ENCODE data around the gene FLT3LG.

FLT3LG gene

GRCh38 chr19:49490287-49491029, 16.4 kb downstream of the FLT3LG start:
- peaks cover 8% of the 10 kb centered on the region for H3K4me1 ChIP-seq (ENCODE audit: control insufficient read depth, insufficient read depth, low read length, unreplicated experiment)
- H3K27ac ChIP-seq (ENCODE audit: low read depth, low read length): peak overlapping the region; percentile 81
- H3K4me3 ChIP-seq (ENCODE audit: low read depth, low read length): peak overlapping the region; percentile 94
- H3K79me2 ChIP-seq (ENCODE audit: control insufficient read depth, insufficient read depth, low read length, unreplicated experiment): peaks cover 37% of the 10 kb centered on the region
- H2AFZ ChIP-seq (ENCODE audit: low read length, unreplicated experiment): no peak overlapping the region
- no peaks in the 10 kb centered on the region for H3K27me3 ChIP-seq (ENCODE audit: insufficient read depth, low read length)
- peaks cover 43% of the 10 kb centered on the region for H3K36me3 ChIP-seq (ENCODE audit: insufficient read depth, low read length)

- Histone ChIP-seq H3K36me3 (ENCODE audit: insufficient read depth, low read length) (peaks cover 43% of the 10 kb centered on the region), H3K4me1 (ENCODE audit: control insufficient read depth, insufficient read depth, low read length, unreplicated experiment) (peaks cover 8% of the 10 kb centered on the region), H3K27me3 (ENCODE audit: insufficient read depth, low read length) (no peaks in the 10 kb centered on the region), H3K79me2 (ENCODE audit: control insufficient read depth, insufficient read depth, low read length, unreplicated experiment) (peaks cover 37% of the 10 kb centered on the region), H3K4me3 (ENCODE audit: low read depth, low read length) (no peak overlapping the region), H3K27ac (ENCODE audit: low read depth, low read length) (0 out of 2 replicates have a peak overlapping the region, but pooled peaks have one; percentile 6), H2AFZ (ENCODE audit: low read length, unreplicated experiment) (no peak overlapping the region)
These were observed 17.2 kb downstream of the FLT3LG start for GRCh38 chr19:49491030-49491803.

- Histone ChIP-seq H3K27ac (ENCODE audit: low read depth, low read length) (0 out of 2 replicates have a peak overlapping the region, but pooled peaks have one; percentile 19), H3K79me2 (ENCODE audit: control insufficient read depth, insufficient read depth, low read length, unreplicated experiment) (peaks cover 45% of the 10 kb centered on the region), H3K27me3 (ENCODE audit: insufficient read depth, low read length) (no peaks in the 10 kb centered on the region), H3K4me3 (ENCODE audit: low read depth, low read length) (no peak overlapping the region), H3K4me1 (ENCODE audit: control insufficient read depth, insufficient read depth, low read length, unreplicated experiment) (peaks cover 8% of the 10 kb centered on the region), H2AFZ (ENCODE audit: low read length, unreplicated experiment) (no peak overlapping the region), H3K36me3 (ENCODE audit: insufficient read depth, low read length) (peaks cover 43% of the 10 kb centered on the region)
These were observed 18.0 kb downstream of the FLT3LG start for GRCh38 chr19:49491804-49492572.

- Histone ChIP-seq H2AFZ (ENCODE audit: low read length, unreplicated experiment) (no peak overlapping the region), H3K4me3 (ENCODE audit: low read depth, low read length) (no peak overlapping the region), H3K79me2 (ENCODE audit: control insufficient read depth, insufficient read depth, low read length, unreplicated experiment) (peaks cover 47% of the 10 kb centered on the region), H3K36me3 (ENCODE audit: insufficient read depth, low read length) (peaks cover 48% of the 10 kb centered on the region), H3K4me1 (ENCODE audit: control insufficient read depth, insufficient read depth, low read length, unreplicated experiment) (peaks cover 13% of the 10 kb centered on the region), H3K27me3 (ENCODE audit: insufficient read depth, low read length) (no peaks in the 10 kb centered on the region), H3K27ac (ENCODE audit: low read depth, low read length) (peak overlapping the region; percentile 19; the same call in 1 of the 2 replicates)
These were observed 18.8 kb downstream of the FLT3LG start for GRCh38 chr19:49492573-49493405.

- Histone ChIP-seq H3K27me3 (ENCODE audit: insufficient read depth, low read length) (no peaks in the 10 kb centered on the region), H3K4me3 (ENCODE audit: low read depth, low read length) (peak overlapping the region; percentile 82), H3K79me2 (ENCODE audit: control insufficient read depth, insufficient read depth, low read length, unreplicated experiment) (peaks cover 21% of the 10 kb centered on the region), H2AFZ (ENCODE audit: low read length, unreplicated experiment) (no peak overlapping the region), H3K27ac (ENCODE audit: low read depth, low read length) (peak overlapping the region; percentile 79), H3K4me1 (ENCODE audit: control insufficient read depth, insufficient read depth, low read length, unreplicated experiment) (peaks cover 7% of the 10 kb centered on the region), H3K36me3 (ENCODE audit: insufficient read depth, low read length) (peaks cover 25% of the 10 kb centered on the region)
These were observed 22.6 kb downstream of the FLT3LG start for GRCh38 chr19:49496574-49497008.

GRCh38 chr19:49497047-49497788, 23.2 kb downstream of the FLT3LG start:
- H3K4me1 ChIP-seq (ENCODE audit: control insufficient read depth, insufficient read depth, low read length, unreplicated experiment): peaks cover 7% of the 10 kb centered on the region
- H3K36me3 ChIP-seq (ENCODE audit: insufficient read depth, low read length): peaks cover 22% of the 10 kb centered on the region

GRCh38 chr19:49497789-49498103, 23.7 kb downstream of the FLT3LG start:
- Histone ChIP-seq H3K27ac (ENCODE audit: low read depth, low read length) (no peak overlapping the region), H3K4me1 (ENCODE audit: control insufficient read depth, insufficient read depth, low read length, unreplicated experiment) (peaks cover 7% of the 10 kb centered on the region), H3K36me3 (ENCODE audit: insufficient read depth, low read length) (peaks cover 17% of the 10 kb centered on the region), H3K27me3 (ENCODE audit: insufficient read depth, low read length) (no peaks in the 10 kb centered on the region), H2AFZ (ENCODE audit: low read length, unreplicated experiment) (no peak overlapping the region), H3K4me3 (ENCODE audit: low read depth, low read length) (peak overlapping the region; percentile 82), H3K79me2 (ENCODE audit: control insufficient read depth, insufficient read depth, low read length, unreplicated experiment) (peaks cover 21% of the 10 kb centered on the region)

More at GRCh38 chr19:49497047-49497788, 23.2 kb downstream of the FLT3LG start:
- H3K27me3 ChIP-seq (ENCODE audit: insufficient read depth, low read length): no peaks in the 10 kb centered on the region
- H3K27ac ChIP-seq (ENCODE audit: low read depth, low read length): peak overlapping the region; percentile 79
- H2AFZ ChIP-seq (ENCODE audit: low read length, unreplicated experiment): no peak overlapping the region
- peaks cover 21% of the 10 kb centered on the region for H3K79me2 ChIP-seq (ENCODE audit: control insufficient read depth, insufficient read depth, low read length, unreplicated experiment)
- peak overlapping the region; percentile 82 for H3K4me3 ChIP-seq (ENCODE audit: low read depth, low read length)

GRCh38 chr19:49498475-49498874, 24.5 kb downstream of the FLT3LG start:
- Histone ChIP-seq H3K79me2 (ENCODE audit: control insufficient read depth, insufficient read depth, low read length, unreplicated experiment) (peaks cover 21% of the 10 kb centered on the region), H3K27me3 (ENCODE audit: insufficient read depth, low read length) (no peaks in the 10 kb centered on the region), H2AFZ (ENCODE audit: low read length, unreplicated experiment) (no peak overlapping the region), H3K27ac (ENCODE audit: low read depth, low read length) (no peak overlapping the region), H3K4me1 (ENCODE audit: control insufficient read depth, insufficient read depth, low read length, unreplicated experiment) (peaks cover 10% of the 10 kb centered on the region), H3K36me3 (ENCODE audit: insufficient read depth, low read length) (peaks cover 12% of the 10 kb centered on the region; the same call in 1 of the 2 replicates), H3K4me3 (ENCODE audit: low read depth, low read length) (peak overlapping the region; percentile 82)

GRCh38 chr19:49499030-49499670, 25.1 kb downstream of the FLT3LG start:
- Histone ChIP-seq H3K27ac (ENCODE audit: low read depth, low read length) (no peak overlapping the region), H3K4me3 (ENCODE audit: low read depth, low read length) (no peak overlapping the region), H3K4me1 (ENCODE audit: control insufficient read depth, insufficient read depth, low read length, unreplicated experiment) (peaks cover 11% of the 10 kb centered on the region)

More at GRCh38 chr19:49499030-49499670, 25.1 kb downstream of the FLT3LG start:
- Histone ChIP-seq H3K79me2 (ENCODE audit: control insufficient read depth, insufficient read depth, low read length, unreplicated experiment) (peaks cover 21% of the 10 kb centered on the region), H3K36me3 (ENCODE audit: insufficient read depth, low read length) (peaks cover 12% of the 10 kb centered on the region; the same call in 1 of the 2 replicates), H3K27me3 (ENCODE audit: insufficient read depth, low read length) (no peaks in the 10 kb centered on the region), H2AFZ (ENCODE audit: low read length, unreplicated experiment) (no peak overlapping the region)
